Measurements from ENCODE around the gene USP34. TPM values are rescaled to one million over a fixed set of nuclear protein-coding genes. Genes with fewer than 3 reads are reported as not detected.

Gene USP34
- total RNA-seq, 6 experiments from 2014 or later = 33.3 to 57.1 (median 41.5) TPM

DNA sequence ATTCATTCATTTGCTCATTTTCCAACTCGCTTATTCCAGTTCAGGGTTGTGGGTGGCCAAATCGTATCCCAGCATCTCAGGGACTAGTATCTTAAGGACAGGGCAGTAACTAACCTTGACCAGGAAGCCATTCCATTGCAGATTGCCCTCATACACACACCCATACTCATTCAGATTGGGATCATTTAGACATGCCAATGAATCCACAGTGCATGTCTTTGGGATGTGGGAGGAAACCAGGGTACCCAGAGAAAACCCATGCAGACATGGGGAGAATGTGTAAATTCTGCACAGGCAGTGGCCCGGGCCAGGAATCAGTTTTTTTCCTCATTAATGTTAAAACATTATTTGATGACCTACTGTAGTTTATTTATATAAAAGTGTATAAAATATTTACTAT is 150.7 kb downstream of the USP34 start:
- Histone ChIP-seq H3K4me3 (no peak overlapping the region), H3K36me3 (peaks cover 0 to 7% (median 3%) of the 10 kb centered on the region in 4 donors), H3K27ac (no peak overlapping the region), H3K9me3 (no peaks in the 10 kb centered on the region), H3K4me1 (no peaks in the 10 kb centered on the region), H3K27me3 (no peaks in the 10 kb centered on the region)
- ATAC-seq (no peak), DNase-seq (no peak)
- intact Hi-C loops (cut with DNase I) = no loop called here
- no peak for TF ChIP-seq POLR2A (IDR thresholded peaks at IDR 0.05)
- TF ChIP-seq, protein P1, sequence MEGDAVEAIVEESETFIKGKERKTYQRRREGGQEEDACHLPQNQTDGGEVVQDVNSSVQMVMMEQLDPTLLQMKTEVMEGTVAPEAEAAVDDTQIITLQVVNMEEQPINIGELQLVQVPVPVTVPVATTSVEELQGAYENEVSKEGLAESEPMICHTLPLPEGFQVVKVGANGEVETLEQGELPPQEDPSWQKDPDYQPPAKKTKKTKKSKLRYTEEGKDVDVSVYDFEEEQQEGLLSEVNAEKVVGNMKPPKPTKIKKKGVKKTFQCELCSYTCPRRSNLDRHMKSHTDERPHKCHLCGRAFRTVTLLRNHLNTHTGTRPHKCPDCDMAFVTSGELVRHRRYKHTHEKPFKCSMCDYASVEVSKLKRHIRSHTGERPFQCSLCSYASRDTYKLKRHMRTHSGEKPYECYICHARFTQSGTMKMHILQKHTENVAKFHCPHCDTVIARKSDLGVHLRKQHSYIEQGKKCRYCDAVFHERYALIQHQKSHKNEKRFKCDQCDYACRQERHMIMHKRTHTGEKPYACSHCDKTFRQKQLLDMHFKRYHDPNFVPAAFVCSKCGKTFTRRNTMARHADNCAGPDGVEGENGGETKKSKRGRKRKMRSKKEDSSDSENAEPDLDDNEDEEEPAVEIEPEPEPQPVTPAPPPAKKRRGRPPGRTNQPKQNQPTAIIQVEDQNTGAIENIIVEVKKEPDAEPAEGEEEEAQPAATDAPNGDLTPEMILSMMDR (IDR thresholded peaks at IDR 0.05) = no peak
- 100% methylated on average over 3 of the region's 3 CpGs for WGBS (ENCODE audit: insufficient coverage, low coverage, low lambda C conversion rate, missing lambda C conversion rate)

- intact Hi-C loops (cut with DNase I) = no loop called here
- no peak overlapping the region for H3K4me3 ChIP-seq
- no peak for ATAC-seq
- no peak overlapping the region for H3K27ac ChIP-seq
- 83% methylated on average over 1 of the region's 1 CpG for WGBS (ENCODE audit: insufficient coverage, low coverage, low lambda C conversion rate, missing lambda C conversion rate)
- peaks cover 0 to 10% (median 2%) of the 10 kb centered on the region in 4 donors for H3K36me3 ChIP-seq
- no peaks in the 10 kb centered on the region for H3K4me1 ChIP-seq
- no peak for TF ChIP-seq POLR2A (IDR thresholded peaks at IDR 0.05)
- TF ChIP-seq, protein P1 (IDR thresholded peaks at IDR 0.05) = no peak
- H3K9me3 ChIP-seq = no peaks in the 10 kb centered on the region
- no peak for DNase-seq
- no peaks in the 10 kb centered on the region for H3K27me3 ChIP-seq
Observed at GRCh38 chr2:61318553-61318952, 152.3 kb downstream of the USP34 start.

DNA sequence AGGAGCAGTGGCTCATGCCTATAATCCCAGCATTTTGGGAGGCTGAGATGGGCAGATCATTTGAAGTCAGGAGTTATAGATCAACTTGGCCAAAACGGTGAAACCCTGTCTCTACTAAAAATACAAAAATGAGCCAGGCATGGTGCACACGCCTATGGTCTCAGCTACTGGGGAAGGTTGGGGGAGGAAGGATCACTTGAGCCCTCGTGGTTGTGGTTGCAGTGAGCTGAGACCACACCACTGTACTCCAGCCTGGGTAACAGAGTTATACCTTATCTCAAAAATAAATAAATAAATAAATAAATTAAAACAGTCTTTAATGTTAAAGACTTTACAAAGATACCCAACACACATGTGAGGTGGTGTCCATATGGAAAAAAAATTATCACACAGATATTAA is 174.9 kb downstream of the USP34 start:
- Histone ChIP-seq H3K27me3 (no peaks in the 10 kb centered on the region), H3K36me3 (peaks cover 0 to 41% (median 16%) of the 10 kb centered on the region in 4 donors), H3K4me1 (no peaks in the 10 kb centered on the region), H3K27ac (no peak overlapping the region), H3K4me3 (no peak overlapping the region), H3K9me3 (no peaks in the 10 kb centered on the region)
- TF ChIP-seq, protein P1 (IDR thresholded peaks at IDR 0.05) = no peak
- no peak for TF ChIP-seq POLR2A (IDR thresholded peaks at IDR 0.05)
- intact Hi-C loops (cut with DNase I) = no loop called here
- 86% methylated on average over 3 of the region's 3 CpGs for WGBS (ENCODE audit: insufficient coverage, low coverage, low lambda C conversion rate, missing lambda C conversion rate)
- no peak for DNase-seq
- ATAC-seq = no peak

- no peak overlapping the region for H3K27ac ChIP-seq
- ATAC-seq (no peak), DNase-seq (no peak)
- H3K4me3 ChIP-seq = no peak overlapping the region
- peaks cover 0 to 37% (median 14%) of the 10 kb centered on the region in 4 donors for H3K36me3 ChIP-seq
- no peaks in the 10 kb centered on the region for H3K9me3 ChIP-seq
- H3K4me1 ChIP-seq = peaks cover 0 to 13% (median 3%) of the 10 kb centered on the region in 4 donors
- no peaks in the 10 kb centered on the region for H3K27me3 ChIP-seq
- no peak for TF ChIP-seq POLR2A (IDR thresholded peaks at IDR 0.05)
- TF ChIP-seq, protein P1 (IDR thresholded peaks at IDR 0.05) = no peak
- 89% methylated on average over 5 of the region's 5 CpGs for WGBS (ENCODE audit: insufficient coverage, low coverage, low lambda C conversion rate, missing lambda C conversion rate)
- intact Hi-C loops (cut with DNase I) = no loop called here
Observed at GRCh38 chr2:61291851-61292575, 178.9 kb downstream of the USP34 start.
